AG20443 (cell line): ENCODE results near the gene FBXO42.
"Not testable (repeated sequence)": the region's sequence is repeated elsewhere in the genome, so short reads cannot be mapped to it uniquely, and the experiment has no call there.

Experiments
- DNase-seq: peaks from one replicate; pipeline ENCODE4 v3.0.0; 2012; ENCODE audit warnings: low spot score, mixed read lengths

FBXO42 gene

GRCh38 chr1:16221499-16221898 is 130.8 kb downstream of the FBXO42 start:
- DNase-seq = no peak

DNA sequence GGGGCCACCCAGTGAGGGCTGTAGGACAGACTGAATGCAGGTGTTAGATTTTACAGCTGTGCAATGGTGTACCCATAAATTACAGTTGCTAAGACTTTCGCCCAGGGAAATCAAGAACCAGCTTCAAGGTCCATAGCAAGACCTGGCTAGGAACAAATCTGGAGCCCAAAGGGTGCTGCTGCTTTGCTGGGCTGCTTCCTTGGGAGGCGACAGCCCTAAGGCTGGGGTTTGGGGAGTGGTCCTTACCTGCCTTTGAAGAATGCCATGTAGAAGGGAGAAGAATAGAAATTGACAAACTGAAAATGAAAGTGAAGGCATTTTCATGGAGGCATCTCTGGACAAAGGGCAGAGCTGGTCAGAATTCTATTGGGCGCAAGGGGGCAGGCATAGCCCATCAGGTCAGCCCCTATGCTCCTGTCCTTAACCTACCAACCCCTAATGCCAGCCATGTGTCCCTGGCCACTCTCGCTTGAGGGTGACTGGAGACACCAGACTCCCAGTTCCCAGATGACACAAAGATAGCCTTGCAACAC is 132.2 kb downstream of the FBXO42 start:
- DNase-seq = no peak

- DNase-seq = no peak
Observed at GRCh38 chr1:16218674-16219071, 133.6 kb downstream of the FBXO42 start.

DNA sequence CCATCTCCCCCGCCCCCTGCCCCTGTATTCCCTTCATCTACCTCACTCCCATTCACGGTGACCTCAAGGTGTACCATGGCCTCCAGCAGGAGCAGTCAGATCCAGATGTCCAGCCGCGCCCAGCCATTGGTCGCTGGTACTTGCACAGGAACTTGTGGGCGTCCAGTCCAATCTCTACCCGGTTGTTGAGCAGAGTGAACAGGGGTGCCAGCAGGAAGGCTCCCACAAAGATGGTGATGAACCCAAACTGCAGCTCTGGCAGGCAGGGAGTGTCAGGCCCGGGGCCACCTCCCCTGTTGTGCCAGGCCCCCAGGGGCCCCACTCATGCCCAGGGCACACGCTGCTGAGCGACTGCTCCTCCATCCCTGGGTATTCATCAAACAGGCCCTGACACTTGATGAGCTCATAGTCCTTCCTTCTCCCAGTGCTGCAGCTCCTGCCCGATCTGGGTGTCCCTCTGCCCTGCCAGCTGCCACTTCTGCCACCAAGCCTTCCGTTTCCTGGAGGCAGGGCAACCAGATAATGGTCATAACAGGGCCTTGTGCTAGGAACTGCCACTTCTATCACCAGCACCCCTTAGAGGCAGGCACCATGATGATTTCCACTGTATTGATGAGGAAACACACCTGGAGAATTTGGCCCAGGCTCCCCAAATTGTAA is 134.1 kb downstream of the FBXO42 start:
- DNase-seq = no peak

- DNase-seq = peak; percentile 99
Observed at GRCh38 chr1:16217061-16217785, 135.1 kb downstream of the FBXO42 start.

DNA sequence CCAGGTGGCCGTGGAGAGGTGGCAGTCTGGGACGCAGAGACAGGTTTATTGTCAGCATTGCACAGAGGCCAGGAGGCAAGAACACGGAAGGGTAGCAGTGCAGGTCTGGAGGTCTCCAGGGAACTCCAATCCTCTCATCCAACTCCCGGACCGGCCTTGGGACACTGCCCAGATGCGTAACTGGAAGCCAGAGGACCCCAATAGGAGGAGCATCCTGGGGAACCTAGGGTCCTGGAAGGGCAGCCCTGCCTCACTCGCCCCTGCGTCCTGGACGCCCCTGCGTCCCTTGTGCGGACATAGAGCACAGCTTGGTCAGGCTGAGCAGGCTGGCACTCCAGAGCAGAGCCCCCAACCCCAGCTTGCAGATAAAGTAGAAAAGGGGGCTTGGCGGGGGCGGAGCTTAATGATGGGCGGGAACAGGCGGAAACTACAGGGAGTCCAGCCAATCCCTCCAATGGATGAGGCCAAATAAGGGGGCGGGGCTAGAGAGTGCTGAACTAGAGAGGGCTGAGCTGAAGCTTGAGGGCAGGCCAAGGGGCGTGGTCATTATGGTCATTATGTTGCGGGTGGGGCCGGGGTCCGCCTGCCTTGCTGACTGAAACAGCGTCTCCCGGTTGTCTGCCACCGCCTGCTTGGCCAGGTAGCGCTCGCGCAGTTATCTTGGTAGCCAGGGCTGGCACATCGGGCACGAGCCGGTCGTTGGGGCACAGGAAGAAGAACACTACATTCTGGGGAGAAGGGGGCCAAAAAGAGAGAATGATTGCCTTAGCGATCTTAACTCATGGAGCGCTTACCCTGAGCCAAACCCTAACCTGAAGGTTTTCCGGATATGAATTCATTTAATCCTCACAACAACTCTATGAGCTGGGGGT is 136.2 kb downstream of the FBXO42 start:
- peak; percentile 69 for DNase-seq

- DNase-seq = not testable (repeated sequence)
Observed at GRCh38 chr1:16215240-16215639, 137.0 kb downstream of the FBXO42 start.

DNA sequence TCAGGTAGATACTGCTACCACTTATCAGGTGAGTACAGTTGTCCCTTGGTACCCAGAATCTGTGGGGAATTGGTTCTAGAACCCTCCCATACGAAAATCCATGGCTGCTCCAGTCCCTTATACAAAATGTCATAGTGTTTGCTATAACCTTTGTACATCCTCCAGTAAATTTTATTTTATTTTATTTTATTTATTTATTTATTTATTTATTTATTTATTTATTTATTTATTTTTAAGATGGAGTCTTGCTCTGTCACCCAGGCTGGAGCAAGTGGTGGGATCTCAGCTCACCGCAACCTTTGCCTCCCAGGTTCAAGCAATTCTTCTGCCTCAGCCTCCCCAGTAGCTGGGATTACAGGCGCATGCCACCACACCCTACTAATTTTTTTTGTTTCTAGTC is 138.7 kb downstream of the FBXO42 start:
- DNase-seq = not testable (repeated sequence)

- no peak for DNase-seq
Observed at GRCh38 chr1:16213013-16213412, 139.3 kb downstream of the FBXO42 start.

DNA sequence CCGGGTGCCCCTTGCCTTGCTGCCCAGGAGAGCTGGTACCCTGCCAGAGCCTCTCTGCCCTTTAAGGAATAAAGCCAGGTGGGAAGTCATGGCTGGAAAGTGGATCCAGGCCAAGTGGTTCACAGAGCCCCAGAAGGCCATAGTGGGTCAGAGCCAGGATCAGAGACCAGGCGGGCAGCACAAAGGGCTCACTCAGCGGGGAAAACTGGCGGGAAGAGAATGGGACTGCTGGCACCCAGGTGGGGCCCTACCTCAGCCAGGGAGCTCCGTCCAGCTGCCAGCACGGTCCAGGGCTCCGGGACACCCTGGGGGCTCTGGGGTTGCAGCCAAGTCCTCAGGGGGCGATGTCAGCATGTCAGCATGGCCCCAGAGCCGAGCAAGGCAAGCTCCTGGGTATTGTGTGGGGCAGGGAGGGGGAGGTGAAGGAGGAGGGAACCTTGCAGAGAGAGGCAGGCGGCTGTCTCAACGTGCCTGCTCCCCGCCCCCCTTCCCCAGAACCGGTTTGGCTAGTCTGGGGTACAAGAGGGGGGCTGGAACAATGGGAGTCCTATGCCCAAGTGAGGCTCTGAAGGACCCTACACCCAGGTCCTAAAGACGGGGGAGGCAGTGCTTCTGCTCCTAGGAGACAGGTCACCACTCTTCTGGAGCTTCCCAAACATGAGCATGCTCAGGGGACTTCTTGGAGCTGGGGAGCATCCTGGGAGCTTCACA is 139.9 kb downstream of the FBXO42 start, which contains the start of gene ARHGEF19:
TSS of gene ARHGEF19 (minus strand) at position 402 of the 711 bp plus-strand sequence. CDS start 3,598 bp downstream, outside the sequence.
- no peak for DNase-seq

GRCh38 chr1:16211824-16212223 is 140.5 kb downstream of the FBXO42 start:
- no peak for DNase-seq

GRCh38 chr1:16210581-16210980 is 141.7 kb downstream of the FBXO42 start:
- no peak for DNase-seq

DNA sequence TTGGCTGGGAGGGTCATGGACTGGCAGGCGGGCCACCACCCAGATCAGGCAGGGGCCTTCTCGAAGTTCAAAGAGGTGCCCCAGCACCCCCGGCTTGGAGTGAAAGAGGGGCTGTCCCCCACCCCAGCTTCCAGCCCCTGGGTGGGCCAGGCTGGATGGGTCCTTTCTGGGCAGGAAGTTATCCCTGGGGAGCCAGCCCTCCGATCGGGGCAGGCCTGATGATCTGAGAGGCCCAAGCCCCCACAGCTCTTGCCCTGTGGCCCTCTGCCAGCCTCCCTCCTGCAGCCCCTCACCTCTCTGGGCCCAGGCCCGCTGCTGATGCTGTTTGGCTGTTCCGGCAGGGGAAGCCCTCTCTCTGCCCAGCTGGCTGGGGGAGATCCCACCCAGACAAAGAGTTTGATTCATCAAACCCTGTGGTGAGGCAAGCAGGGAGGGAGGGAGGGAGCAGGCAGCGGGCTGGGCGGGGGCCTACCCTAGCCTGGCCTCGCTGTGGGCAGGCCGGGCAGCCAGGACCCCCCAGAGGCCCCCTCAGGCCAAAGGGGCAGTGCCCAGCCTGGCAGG is 142.4 kb downstream of the FBXO42 start:
- no peak for DNase-seq

DNA sequence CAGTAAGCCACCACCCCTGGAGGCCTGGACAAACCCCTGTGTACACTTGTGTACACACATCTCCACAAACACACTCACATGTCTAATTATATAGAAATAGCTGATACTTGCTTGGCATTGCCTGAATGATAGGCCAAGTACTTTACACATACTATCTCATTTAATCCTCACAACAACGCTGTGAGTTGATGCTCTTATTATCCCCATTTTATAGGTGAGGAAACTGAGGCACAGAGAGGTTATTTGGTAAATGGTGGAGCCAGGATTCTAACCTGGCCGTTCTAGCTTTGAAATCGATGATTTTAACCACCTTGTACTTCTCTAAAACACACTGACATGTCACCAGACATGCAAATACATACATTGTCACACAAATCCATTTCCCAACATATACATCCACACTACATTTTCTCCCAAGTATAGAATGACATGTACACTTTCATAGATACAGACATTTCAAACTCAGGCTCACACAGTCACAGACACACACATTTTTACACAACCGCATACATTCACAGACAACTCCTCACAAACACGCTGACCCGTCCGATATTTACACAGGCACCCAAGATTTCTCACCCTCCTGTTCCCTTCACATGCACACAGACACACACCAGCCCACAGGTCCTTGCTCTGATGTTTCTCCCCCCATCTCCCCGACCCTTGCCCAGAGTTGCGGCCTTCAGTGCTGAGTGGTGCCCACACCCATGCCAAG is 143.0 kb downstream of the FBXO42 start:
- DNase-seq = no peak

- DNase-seq = no peak
Observed at GRCh38 chr1:16208270-16208987, 143.9 kb downstream of the FBXO42 start.

DNA sequence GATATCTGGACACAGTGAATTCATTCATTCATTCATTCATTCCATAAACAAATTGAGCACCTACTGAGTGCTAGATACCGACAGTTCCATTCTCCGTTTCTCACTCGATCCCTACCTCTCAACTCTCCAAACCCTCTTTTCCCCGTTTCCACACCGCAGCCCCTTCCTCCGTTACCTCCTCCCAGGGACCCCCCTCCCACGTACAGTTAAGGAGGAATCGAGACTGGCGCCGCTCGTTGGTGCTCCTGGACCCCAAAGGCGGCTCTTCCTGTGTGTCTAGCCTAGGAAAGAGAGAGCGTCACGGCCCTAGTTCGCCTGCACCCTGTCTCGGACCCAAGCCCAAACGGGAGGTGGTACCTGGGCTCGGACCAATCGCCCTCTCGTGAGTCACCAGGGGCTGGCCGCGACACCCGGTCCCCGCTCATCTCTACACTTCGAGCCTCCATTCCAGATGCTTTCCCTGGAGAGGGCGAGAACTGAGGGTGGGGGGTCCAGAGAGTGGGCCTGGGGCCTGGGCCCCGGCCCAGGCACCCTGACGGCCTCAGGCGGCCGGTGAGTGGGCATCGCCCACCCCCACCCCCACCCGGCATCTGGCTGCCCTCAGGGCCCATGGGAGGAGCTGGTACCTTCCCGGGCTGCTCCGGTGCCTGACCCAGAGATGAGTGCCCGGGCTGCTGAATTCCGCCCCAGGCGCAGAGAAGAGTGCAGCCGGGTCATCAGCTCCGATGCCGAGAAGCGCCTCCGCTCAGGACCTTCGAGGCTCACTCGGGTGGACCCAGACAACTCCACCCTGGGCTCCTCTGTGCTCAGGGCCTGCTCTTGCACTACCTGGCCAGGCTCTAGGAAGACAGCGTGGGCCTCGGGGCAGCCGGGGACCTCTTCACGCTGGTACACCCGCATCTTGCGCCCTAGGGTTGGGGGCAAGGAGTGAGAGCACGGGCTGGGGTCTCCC is 144.7 kb downstream of the FBXO42 start:
- no peak for DNase-seq

- DNase-seq = peak; percentile 97
Observed at GRCh38 chr1:16206547-16207317, 145.5 kb downstream of the FBXO42 start.
